Endothelial cell of umbilical vein (primary cell): ENCODE data around the gene HDAC8. TPM values are rescaled to one million over a fixed set of nuclear protein-coding genes. Genes with fewer than 3 reads are reported as not detected.

Experiments used
- BruUV-seq: library from RNA; stranded (reverse); fragments of 400-500 nt; replicated peaks from 2 replicates; lab custom pipeline; 2021; lab: Mats Ljungman, UMichigan
- CTCF ChIA-PET: fragments of 300-600, 350-600 bp; sonication (Branson Sonifier 250); formaldehyde crosslinking; loops from one replicate; lab custom pipeline; 2021; ENCODE audit warnings: antibody characterized with exemption, inconsistent platforms; lab: Charles Lee
- POLR2A ChIA-PET: fragments of 300-600, 350-600 bp; sonication (Branson Sonifier 250); formaldehyde crosslinking; loops from one replicate; lab custom pipeline; 2021; ENCODE audit warnings: antibody characterized with exemption, inconsistent platforms; lab: Charles Lee
- DNase-seq: peaks from one replicate; pipeline ENCODE4 v3.0.0-alpha.2; 2011; ENCODE audit warnings: low read depth, low spot score
- FAIRE-seq: peaks from 2 replicates; lab custom pipeline; 2011; peaks lifted over from hg19 to GRCh38; lab: Jason Lieb, UNC
- H2AFZ ChIP-seq: 2 replicates; pipeline ENCODE4 v1.6.0; 2012; ENCODE audit warnings: low read depth, low read length, control low read depth, inconsistent platforms
- H3K27ac ChIP-seq: 2 replicates; pipeline ENCODE4 v1.5.1; 2011; ENCODE audit warnings: low read depth, mild to moderate bottlenecking, control low read depth, low read length, moderate library complexity; ENCODE audit not compliant: insufficient read depth
- H3K27me3 ChIP-seq, 2 experiments: 2 replicates each; pipeline versions ENCODE4 v1.6.0 to v1.6.1; 2011; ENCODE audit warnings: low read length in 2 of 2, mixed read lengths in 1 of 2; ENCODE audit not compliant: control insufficient read depth in 2 of 2, insufficient read depth in 2 of 2
- H3K36me3 ChIP-seq, 2 experiments: 2 replicates in 1 of 2; 3 replicates in 1 of 2; pipeline ENCODE4 v1.5.1; 2011; ENCODE audit warnings: low read length in 2 of 2, mild to moderate bottlenecking in 1 of 2, moderate library complexity in 1 of 2; ENCODE audit not compliant: control insufficient read depth in 2 of 2, insufficient read depth in 2 of 2; ENCODE audit errors: extremely low read depth in 1 of 2
- H3K4me1 ChIP-seq: 3 replicates; pipeline ENCODE4 v1.5.1; 2011; ENCODE audit warnings: mild to moderate bottlenecking, low read length; ENCODE audit not compliant: control insufficient read depth, insufficient read depth; ENCODE audit errors: extremely low read depth
- H3K4me2 ChIP-seq: 2 replicates; pipeline ENCODE4 v1.6.1; 2011; ENCODE audit warnings: low read length, control low read depth, mixed read lengths; ENCODE audit not compliant: insufficient read depth
- H3K4me3 ChIP-seq, 3 experiments: fragments of 200-600 bp in 1 of 3; sonication (generic), shearing (Covaris generic) in 1 of 3; replicated peaks in 1 of 3; 2 replicates each; pipeline ENCODE4 v1.5.1; 2011 to 2016; ENCODE audit warnings: control low read depth in 3 of 3, low read length in 3 of 3, mild to moderate bottlenecking in 2 of 3, inconsistent platforms in 1 of 3, low read depth in 1 of 3, moderate library complexity in 1 of 3; ENCODE audit not compliant: insufficient read depth in 1 of 3
- H3K79me2 ChIP-seq: 2 replicates; pipeline ENCODE4 v1.6.0; 2012; ENCODE audit warnings: low read length, inconsistent platforms; ENCODE audit not compliant: control insufficient read depth, insufficient read depth
- H3K9ac ChIP-seq: replicated peaks from 2 replicates; pipeline ENCODE3; 2011; ENCODE audit warnings: low read length, control low read depth; ENCODE audit not compliant: insufficient read depth; ENCODE audit errors: extremely low read depth
- H3K9me1 ChIP-seq: replicated peaks from 3 replicates; pipeline ENCODE4 v1.6.0; 2011; ENCODE audit warnings: mild to moderate bottlenecking, low read length; ENCODE audit not compliant: control insufficient read depth, insufficient read depth; ENCODE audit errors: extremely low read depth
- H3K9me3 ChIP-seq: replicated peaks from 2 replicates; pipeline ENCODE4 v1.5.1; 2012; ENCODE audit warnings: low read length, inconsistent platforms; ENCODE audit not compliant: control insufficient read depth, insufficient read depth
- H4K20me1 ChIP-seq: replicated peaks from 2 replicates; pipeline ENCODE3; 2011; ENCODE audit warnings: mild to moderate bottlenecking, low read length; ENCODE audit not compliant: control insufficient read depth, insufficient read depth; ENCODE audit errors: extremely low read depth
- EZH2 ChIP-seq: IDR thresholded peaks from 2 replicates; pipeline ENCODE4 v1.6.1; 2012; ENCODE audit warnings: borderline replicate concordance, low read depth, mild to moderate bottlenecking, moderate library complexity, low read length, inconsistent platforms; ENCODE audit not compliant: severe bottlenecking
- FOS ChIP-seq: IDR thresholded peaks from 2 replicates; pipeline ENCODE4 v1.6.1; 2011; ENCODE audit warnings: mild to moderate bottlenecking, low read length, moderate library complexity, borderline replicate concordance; ENCODE audit not compliant: insufficient read depth
- GATA2 ChIP-seq: IDR thresholded peaks from 2 replicates; pipeline ENCODE4 v1.7.0; 2011; ENCODE audit warnings: low read depth, mild to moderate bottlenecking, moderate library complexity, mixed read lengths, low read length; ENCODE audit not compliant: insufficient read length, insufficient read depth
- JUN ChIP-seq: IDR thresholded peaks from 2 replicates; pipeline ENCODE4 v1.6.1; 2011; ENCODE audit warnings: borderline replicate concordance, low read depth; ENCODE audit not compliant: insufficient read length, insufficient read depth
- MYC ChIP-seq: IDR thresholded peaks from one replicate; pipeline ENCODE4 v1.6.1; 2011; ENCODE audit warnings: mild to moderate bottlenecking, low read depth, low read length
- POLR2A ChIP-seq: IDR thresholded peaks from 2 replicates; pipeline ENCODE4 v1.6.1; 2012; ENCODE audit warnings: low read depth, mild to moderate bottlenecking, control low read depth, low read length
- POLR2AphosphoS5 ChIP-seq: IDR thresholded peaks from 2 replicates; pipeline ENCODE4 v1.6.1; 2012; ENCODE audit warnings: low read depth, mild to moderate bottlenecking, control low read depth, low read length, moderate library complexity; ENCODE audit not compliant: insufficient read depth
- dilution Hi-C: fragments of 300-500 bp; cut with MboI; formaldehyde crosslinking; loops from one replicate; pipeline ENCODE4 v1.15.0; 2019; ENCODE audit warnings: low sequenced_read_pairs; ENCODE audit not compliant: extremely low pct_ligation_motif_present
- intact Hi-C: fragments of 100-400 bp; cut with micrococcal nuclease; formaldehyde crosslinking; loops from one replicate; pipeline ENCODE4 v1.10.0; 2022
- polyA plus RNA-seq, 4 experiments: library from polyadenylated mRNA; depleted of rRNA in 3 of 4; stranded (reverse) in 3 of 4; unstranded in 1 of 4; fragments of >200 nt; gene quantifications; 2 replicates each; pipeline versions ENCODE4 v1.2.1 to v1.2.3, GENCODE V29; 2011 to 2012; ENCODE audit warnings: missing spikeins in 1 of 4
- total RNA-seq: library from RNA; stranded (reverse); gene quantifications from 2 replicates; pipeline ENCODE4 v1.2.3, GENCODE V29; 2021
- TF ChIP-seq, protein P1 (sequence below), 2 donors: IDR thresholded peaks; 1 replicate in 1 of 2; 2 replicates in 1 of 2; pipeline ENCODE4 v1.5.1; 2011; ENCODE audit warnings: low read length in 2 of 2, mild to moderate bottlenecking in 2 of 2, moderate library complexity in 2 of 2, control low read depth in 1 of 2, inconsistent platforms in 1 of 2, low read depth in 1 of 2; ENCODE audit not compliant: insufficient read depth in 1 of 2; ENCODE audit errors: extremely low read depth in 1 of 2
- TF ChIP-seq, protein P2 (sequence below): IDR thresholded peaks from 2 replicates; pipeline ENCODE4 v1.6.1; 2011; ENCODE audit not compliant: insufficient read depth, insufficient read length

The HDAC8 gene
- total and polyA plus RNA-seq, 2 donors (not counting 3 experiments of a cell fraction or from before 2014, with no cell fraction given), result 17.6 to 37.2 TPM

- BruUV-seq, result no TSS peak
- Histone ChIP-seq H3K27me3 (no peaks in the 10 kb centered on the region), H3K4me3 (no peak overlapping the region), H2AFZ (no peak overlapping the region), H3K9me1 (no peaks in the 10 kb centered on the region), H3K9me3 (no peaks in the 10 kb centered on the region), H3K27ac (no peak overlapping the region), H3K36me3 (no peaks in the 10 kb centered on the region), H3K79me2 (no peaks in the 10 kb centered on the region), H3K4me1 (no peaks in the 10 kb centered on the region), H4K20me1 (no peaks in the 10 kb centered on the region), H3K9ac (no peak overlapping the region), H3K4me2 (no peak overlapping the region)
- DNase-seq, result no peak
- dilution Hi-C loops, result no loop called here
- FAIRE-seq, result no peak
- no peak for TF ChIP-seq EZH2
- TF ChIP-seq FOS, result no peak
- TF ChIP-seq MYC, result no peak
- no peak for TF ChIP-seq POLR2AphosphoS5
- TF ChIP-seq POLR2A, result no peak
- TF ChIP-seq, protein P1, sequence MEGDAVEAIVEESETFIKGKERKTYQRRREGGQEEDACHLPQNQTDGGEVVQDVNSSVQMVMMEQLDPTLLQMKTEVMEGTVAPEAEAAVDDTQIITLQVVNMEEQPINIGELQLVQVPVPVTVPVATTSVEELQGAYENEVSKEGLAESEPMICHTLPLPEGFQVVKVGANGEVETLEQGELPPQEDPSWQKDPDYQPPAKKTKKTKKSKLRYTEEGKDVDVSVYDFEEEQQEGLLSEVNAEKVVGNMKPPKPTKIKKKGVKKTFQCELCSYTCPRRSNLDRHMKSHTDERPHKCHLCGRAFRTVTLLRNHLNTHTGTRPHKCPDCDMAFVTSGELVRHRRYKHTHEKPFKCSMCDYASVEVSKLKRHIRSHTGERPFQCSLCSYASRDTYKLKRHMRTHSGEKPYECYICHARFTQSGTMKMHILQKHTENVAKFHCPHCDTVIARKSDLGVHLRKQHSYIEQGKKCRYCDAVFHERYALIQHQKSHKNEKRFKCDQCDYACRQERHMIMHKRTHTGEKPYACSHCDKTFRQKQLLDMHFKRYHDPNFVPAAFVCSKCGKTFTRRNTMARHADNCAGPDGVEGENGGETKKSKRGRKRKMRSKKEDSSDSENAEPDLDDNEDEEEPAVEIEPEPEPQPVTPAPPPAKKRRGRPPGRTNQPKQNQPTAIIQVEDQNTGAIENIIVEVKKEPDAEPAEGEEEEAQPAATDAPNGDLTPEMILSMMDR (IDR thresholded peaks at IDR 0.05; ENCODE audit: extremely low read depth in 1 of 2, insufficient read depth in 1 of 2, low read depth in 1 of 2, low read length in 2 of 2), result no peak
- no peak for TF ChIP-seq GATA2
- TF ChIP-seq, protein P2, sequence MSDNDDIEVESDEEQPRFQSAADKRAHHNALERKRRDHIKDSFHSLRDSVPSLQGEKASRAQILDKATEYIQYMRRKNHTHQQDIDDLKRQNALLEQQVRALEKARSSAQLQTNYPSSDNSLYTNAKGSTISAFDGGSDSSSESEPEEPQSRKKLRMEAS, result no peak
- no peak for TF ChIP-seq JUN
- intact Hi-C loops, result no loop called here
- ChIA-PET CTCF (no interaction called here), POLR2A (no interaction called here)
These were observed 111.4 kb downstream of the HDAC8 start for GRCh38 chrX:72461288-72461687.
